ENCODE results near the gene KRTAP6-1. TPM values are rescaled to one million over a fixed set of nuclear protein-coding genes. Genes with fewer than 3 reads are reported as not detected.

Gene KRTAP6-1
- total and polyA plus RNA-seq, 4 donors = not detected

DNA sequence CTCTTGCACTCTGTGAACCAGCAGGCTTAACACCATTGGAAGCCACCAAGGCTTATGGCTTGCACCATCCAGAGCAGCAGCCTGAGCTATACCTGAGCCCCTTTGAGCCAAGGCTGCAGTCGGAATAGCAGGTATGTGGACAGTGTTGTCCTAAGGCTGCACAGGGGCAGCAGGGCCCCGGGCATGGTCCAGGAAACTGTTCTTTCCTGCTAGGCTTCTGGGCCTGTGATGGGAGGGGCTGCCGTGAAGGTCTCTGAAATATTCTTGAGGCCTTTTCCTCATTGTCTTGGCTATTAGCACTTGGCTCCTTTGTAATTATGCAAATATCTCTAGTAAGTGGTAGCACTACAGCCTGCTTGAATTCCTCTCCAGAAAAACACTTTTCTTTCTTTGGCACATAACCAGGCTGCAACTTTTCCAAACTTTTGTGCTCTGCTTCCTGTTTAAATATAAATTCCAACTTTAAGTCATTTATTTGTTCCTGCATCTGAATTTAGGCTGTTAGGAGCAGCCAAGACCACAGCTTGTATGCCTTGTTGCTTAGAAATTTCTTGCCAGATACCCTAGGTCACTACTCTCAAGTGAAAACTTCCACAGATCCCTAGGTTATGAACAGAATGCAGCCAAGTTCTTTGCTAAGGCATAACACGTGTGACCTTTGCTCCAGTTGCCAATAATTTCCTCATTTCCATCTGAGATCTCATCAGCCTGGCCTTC, 11.9 kb upstream of the KRTAP6-1 start:
- peaks cover 0 to 12% (median 2%) of the 10 kb centered on the region in 4 donors for H3K9me3 ChIP-seq (ENCODE audit: control insufficient read depth in 4 of 4, insufficient read depth in 3 of 4, low read length in 3 of 4)
- TF ChIP-seq, protein P1, sequence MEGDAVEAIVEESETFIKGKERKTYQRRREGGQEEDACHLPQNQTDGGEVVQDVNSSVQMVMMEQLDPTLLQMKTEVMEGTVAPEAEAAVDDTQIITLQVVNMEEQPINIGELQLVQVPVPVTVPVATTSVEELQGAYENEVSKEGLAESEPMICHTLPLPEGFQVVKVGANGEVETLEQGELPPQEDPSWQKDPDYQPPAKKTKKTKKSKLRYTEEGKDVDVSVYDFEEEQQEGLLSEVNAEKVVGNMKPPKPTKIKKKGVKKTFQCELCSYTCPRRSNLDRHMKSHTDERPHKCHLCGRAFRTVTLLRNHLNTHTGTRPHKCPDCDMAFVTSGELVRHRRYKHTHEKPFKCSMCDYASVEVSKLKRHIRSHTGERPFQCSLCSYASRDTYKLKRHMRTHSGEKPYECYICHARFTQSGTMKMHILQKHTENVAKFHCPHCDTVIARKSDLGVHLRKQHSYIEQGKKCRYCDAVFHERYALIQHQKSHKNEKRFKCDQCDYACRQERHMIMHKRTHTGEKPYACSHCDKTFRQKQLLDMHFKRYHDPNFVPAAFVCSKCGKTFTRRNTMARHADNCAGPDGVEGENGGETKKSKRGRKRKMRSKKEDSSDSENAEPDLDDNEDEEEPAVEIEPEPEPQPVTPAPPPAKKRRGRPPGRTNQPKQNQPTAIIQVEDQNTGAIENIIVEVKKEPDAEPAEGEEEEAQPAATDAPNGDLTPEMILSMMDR (IDR thresholded peaks at IDR 0.05; ENCODE audit: control extremely low read depth, extremely low read depth) = no peak
- H3K27me3 ChIP-seq (ENCODE audit: control insufficient read depth in 3 of 3, insufficient read depth in 3 of 3, low read length in 2 of 3) = no peaks in the 10 kb centered on the region
- DNase-seq (no peak), ATAC-seq (ENCODE audit: insufficient read depth, low FRiP score) (no peak)
- 50 to 68% methylated on average over 4 of the region's 4 CpGs for WGBS, 2 donors
- H3K36me3 ChIP-seq (ENCODE audit: control insufficient read depth in 4 of 4, insufficient read depth in 4 of 4, low read length in 4 of 4) = no peaks in the 10 kb centered on the region
- no peak overlapping the region for H3K27ac ChIP-seq (ENCODE audit: low read depth in 1 of 2, low read length in 1 of 2)
- H3K4me1 ChIP-seq (ENCODE audit: control insufficient read depth in 5 of 5, insufficient read depth in 5 of 5, low read length in 5 of 5) = no peaks in the 10 kb centered on the region
- no peak overlapping the region for H3K4me3 ChIP-seq
- no peak overlapping the region for H3K9ac ChIP-seq (ENCODE audit: insufficient read depth in 1 of 2, low read length in 2 of 2)

DNA sequence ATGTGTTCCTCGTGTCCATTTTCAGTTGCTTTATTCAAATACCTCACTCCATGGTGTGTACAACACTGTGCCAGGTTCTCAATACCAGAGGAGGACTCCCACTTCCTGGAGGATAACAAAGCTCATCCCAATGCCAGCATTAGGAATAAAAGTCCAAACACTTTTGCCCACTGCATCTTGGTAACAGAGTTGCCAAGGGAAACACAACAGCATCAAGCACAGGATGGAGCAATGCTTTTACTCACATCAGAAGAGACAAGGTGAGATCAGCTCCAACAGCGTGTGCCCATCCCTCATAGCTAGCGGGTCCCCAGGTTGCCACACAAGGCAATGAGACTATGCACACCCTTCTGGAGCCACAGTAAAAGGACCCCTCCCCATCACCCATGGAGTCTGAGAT, 9.6 kb upstream of the KRTAP6-1 start:
- H3K9me3 ChIP-seq (ENCODE audit: control insufficient read depth in 4 of 4, insufficient read depth in 3 of 4, low read length in 3 of 4) = peaks cover 0 to 12% (median 2%) of the 10 kb centered on the region in 4 donors
- WGBS, 2 donors = 88 to 90% methylated on average over 3 of the region's 3 CpGs
- TF ChIP-seq, protein P1 (IDR thresholded peaks at IDR 0.05; ENCODE audit: control extremely low read depth, extremely low read depth) = no peak
- DNase-seq (no peak), ATAC-seq (ENCODE audit: insufficient read depth, low FRiP score) (no peak)
- no peak overlapping the region for H3K27ac ChIP-seq (ENCODE audit: low read depth in 1 of 2, low read length in 1 of 2)
- no peaks in the 10 kb centered on the region for H3K36me3 ChIP-seq (ENCODE audit: control insufficient read depth in 4 of 4, insufficient read depth in 4 of 4, low read length in 4 of 4)
- no peaks in the 10 kb centered on the region for H3K4me1 ChIP-seq (ENCODE audit: control insufficient read depth in 5 of 5, insufficient read depth in 5 of 5, low read length in 5 of 5)
- H3K27me3 ChIP-seq (ENCODE audit: control insufficient read depth in 3 of 3, insufficient read depth in 3 of 3, low read length in 2 of 3) = no peaks in the 10 kb centered on the region
- no peak overlapping the region for H3K4me3 ChIP-seq
- no peak overlapping the region for H3K9ac ChIP-seq (ENCODE audit: insufficient read depth in 1 of 2, low read length in 2 of 2)

DNA sequence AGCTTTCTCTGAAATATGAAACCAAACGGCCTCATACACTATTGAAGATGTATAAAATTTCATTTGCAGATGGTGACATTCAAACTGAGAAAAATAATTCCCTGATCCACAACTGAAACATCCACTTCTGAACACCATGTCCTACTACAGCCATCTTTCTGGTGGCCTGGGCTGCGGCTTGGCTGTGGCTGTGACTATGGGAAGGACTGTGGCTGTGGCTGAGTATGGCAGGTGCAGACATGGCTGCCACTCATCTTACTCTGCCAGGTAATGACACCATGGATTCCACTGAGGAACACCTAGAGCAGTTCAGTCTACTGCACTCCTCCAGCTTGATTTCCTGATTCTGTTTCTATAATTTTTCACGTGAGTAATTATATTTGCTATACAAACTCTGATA, 6.8 kb upstream of the KRTAP6-1 start, which contains the start of gene KRTAP20-4:
TSS of gene KRTAP20-4 (plus strand) at position 106 of the 400 bp plus-strand sequence.
- H3K4me3 ChIP-seq = no peak within 1 kb of the TSS
- no peaks in the 10 kb centered on the region for H3K4me1 ChIP-seq (ENCODE audit: control insufficient read depth in 5 of 5, insufficient read depth in 5 of 5, low read length in 5 of 5)
- peaks cover 0 to 12% (median 2%) of the 10 kb centered on the region in 4 donors for H3K9me3 ChIP-seq (ENCODE audit: control insufficient read depth in 4 of 4, insufficient read depth in 3 of 4, low read length in 3 of 4)
- TF ChIP-seq, protein P1 (IDR thresholded peaks at IDR 0.05; ENCODE audit: control extremely low read depth, extremely low read depth) = no peak
- no peak within 1 kb of the TSS for H3K9ac ChIP-seq (ENCODE audit: insufficient read depth in 1 of 2, low read length in 2 of 2)
- no peaks in the 10 kb centered on the region for H3K36me3 ChIP-seq (ENCODE audit: control insufficient read depth in 4 of 4, insufficient read depth in 4 of 4, low read length in 4 of 4)
- H3K27ac ChIP-seq (ENCODE audit: low read depth in 1 of 2, low read length in 1 of 2) = no peak within 1 kb of the TSS
- no peaks in the 10 kb centered on the region for H3K27me3 ChIP-seq (ENCODE audit: control insufficient read depth in 3 of 3, insufficient read depth in 3 of 3, low read length in 2 of 3)
- DNase-seq = no peak
- 92 to 93% methylated on average over 3 of the region's 3 CpGs for WGBS, 2 donors
- no peak for ATAC-seq (ENCODE audit: insufficient read depth, low FRiP score)
